ENCODE results near the gene C16orf87. TPM values are rescaled to one million over a fixed set of nuclear protein-coding genes. Genes with fewer than 3 reads are reported as not detected.

The C16orf87 gene
- polyA plus RNA-seq, 1 donor (not counting 4 experiments of a cell fraction or from before 2014, with no cell fraction given) = 10.2 TPM

GRCh38 chr16:46844771-46845170, 13.8 kb upstream of the C16orf87 start:
- H3K4me1 ChIP-seq (ENCODE audit: control insufficient read depth, extremely low read depth, insufficient read depth, low read length) = no peaks in the 10 kb centered on the region
- H3K27ac ChIP-seq (ENCODE audit: control insufficient read depth, insufficient read depth, low read length) = no peak overlapping the region
- DNase-seq (ENCODE audit: low read depth, low spot score) = no peak
- dilution Hi-C loops (cut with MboI; ENCODE audit: extremely low pct_ligation_motif_present, low sequenced_read_pairs) = no loop called here
- H3K4me3 ChIP-seq (ENCODE audit: control insufficient read depth in 2 of 3, extremely low read depth in 1 of 3, insufficient read depth in 2 of 3, low read depth in 1 of 3, low read length in 3 of 3) = no peak overlapping the region
- H3K9me3 ChIP-seq (ENCODE audit: control insufficient read depth, low read depth, low read length) = no peaks in the 10 kb centered on the region
- no peak overlapping the region for H3K4me2 ChIP-seq (ENCODE audit: control insufficient read depth, extremely low read depth, insufficient read depth, low read depth, low read length)
- no peak for TF ChIP-seq CTCF (optimal IDR thresholded peaks at IDR 0.05 in 1 of 3, IDR thresholded peaks at IDR 0.05 in 1 of 3, conservative IDR thresholded peaks at IDR 0.05 in 1 of 3; ENCODE audit: extremely low read depth in 1 of 3, insufficient read depth in 2 of 3, low read length in 3 of 3)
- no peak for TF ChIP-seq EZH2 (IDR thresholded peaks at IDR 0.05; ENCODE audit: low read length)
- H4K20me1 ChIP-seq (ENCODE audit: control insufficient read depth, extremely low read depth, insufficient read depth, low read length) = no peaks in the 10 kb centered on the region
- no peaks in the 10 kb centered on the region for H3K9me1 ChIP-seq (ENCODE audit: control insufficient read depth, extremely low read depth, insufficient read depth, low read length)
- no peak overlapping the region for H2AFZ ChIP-seq (ENCODE audit: control insufficient read depth, low read length)
- H3K9ac ChIP-seq (ENCODE audit: control insufficient read depth, extremely low read depth, insufficient read depth, low read length) = no peak overlapping the region
- H3K27me3 ChIP-seq (ENCODE audit: control insufficient read depth, extremely low read depth, insufficient read depth, low read length) = peaks cover 3% of the 10 kb centered on the region
- H3K36me3 ChIP-seq (ENCODE audit: control insufficient read depth in 2 of 2, extremely low read depth in 1 of 2, insufficient read depth in 2 of 2, low read length in 2 of 2) = no peaks in the 10 kb centered on the region
- no peak for FAIRE-seq
- no peaks in the 10 kb centered on the region for H3K79me2 ChIP-seq (ENCODE audit: control insufficient read depth, insufficient read depth, low read length)

- peaks cover 3% of the 10 kb centered on the region for H3K27me3 ChIP-seq (ENCODE audit: control insufficient read depth, extremely low read depth, insufficient read depth, low read length)
- FAIRE-seq (no peak), DNase-seq (ENCODE audit: low read depth, low spot score) (no peak)
- H2AFZ ChIP-seq (ENCODE audit: control insufficient read depth, low read length) = no peak overlapping the region
- H3K9me3 ChIP-seq (ENCODE audit: control insufficient read depth, low read depth, low read length) = no peaks in the 10 kb centered on the region
- H3K9ac ChIP-seq (ENCODE audit: control insufficient read depth, extremely low read depth, insufficient read depth, low read length) = no peak overlapping the region
- TF ChIP-seq EZH2 (IDR thresholded peaks at IDR 0.05; ENCODE audit: low read length) (no peak), CTCF (optimal IDR thresholded peaks at IDR 0.05 in 1 of 3, IDR thresholded peaks at IDR 0.05 in 1 of 3, conservative IDR thresholded peaks at IDR 0.05 in 1 of 3; ENCODE audit: extremely low read depth in 1 of 3, insufficient read depth in 2 of 3, low read length in 3 of 3) (no peak)
- no peaks in the 10 kb centered on the region for H4K20me1 ChIP-seq (ENCODE audit: control insufficient read depth, extremely low read depth, insufficient read depth, low read length)
- no peaks in the 10 kb centered on the region for H3K36me3 ChIP-seq (ENCODE audit: control insufficient read depth in 2 of 2, extremely low read depth in 1 of 2, insufficient read depth in 2 of 2, low read length in 2 of 2)
- no peak overlapping the region for H3K27ac ChIP-seq (ENCODE audit: control insufficient read depth, insufficient read depth, low read length)
- no peak overlapping the region for H3K4me2 ChIP-seq (ENCODE audit: control insufficient read depth, extremely low read depth, insufficient read depth, low read depth, low read length)
- H3K4me3 ChIP-seq (ENCODE audit: control insufficient read depth in 2 of 3, extremely low read depth in 1 of 3, insufficient read depth in 2 of 3, low read depth in 1 of 3, low read length in 3 of 3) = no peak overlapping the region
- no peaks in the 10 kb centered on the region for H3K9me1 ChIP-seq (ENCODE audit: control insufficient read depth, extremely low read depth, insufficient read depth, low read length)
- dilution Hi-C loops (cut with MboI; ENCODE audit: extremely low pct_ligation_motif_present, low sequenced_read_pairs) = no loop called here
- H3K4me1 ChIP-seq (ENCODE audit: control insufficient read depth, extremely low read depth, insufficient read depth, low read length) = no peaks in the 10 kb centered on the region
- no peaks in the 10 kb centered on the region for H3K79me2 ChIP-seq (ENCODE audit: control insufficient read depth, insufficient read depth, low read length)
These were observed 13.1 kb upstream of the C16orf87 start for GRCh38 chr16:46843898-46844642.
